ENCODE data around the gene AGBL5.
A peak's percentile ranks its signal among the peaks of the same experiment; 100 is the strongest.
"Not testable (repeated sequence)": the region's sequence is repeated elsewhere in the genome, so short reads cannot be mapped to it uniquely, and the experiment has no call there.

Gene AGBL5

DNA sequence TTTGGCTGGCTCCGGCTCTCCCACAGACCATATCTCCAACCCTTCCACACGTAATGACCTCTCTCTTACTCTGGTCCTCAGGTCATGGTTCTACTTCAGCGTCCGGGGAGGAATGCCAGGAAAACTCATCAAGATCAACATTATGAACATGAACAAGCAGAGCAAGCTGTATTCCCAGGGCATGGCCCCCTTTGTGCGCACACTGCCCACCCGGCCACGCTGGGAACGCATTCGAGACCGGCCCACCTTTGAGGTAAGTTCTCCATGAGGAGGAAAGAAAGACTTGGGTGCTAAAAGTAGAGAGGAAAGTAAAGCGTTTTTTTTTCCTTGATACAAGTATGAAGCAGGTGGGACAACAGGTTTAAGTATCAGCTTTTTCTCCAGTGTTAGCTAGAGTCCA is 1.9 kb downstream of the AGBL5 start:
- DNase-seq = no peak

DNA sequence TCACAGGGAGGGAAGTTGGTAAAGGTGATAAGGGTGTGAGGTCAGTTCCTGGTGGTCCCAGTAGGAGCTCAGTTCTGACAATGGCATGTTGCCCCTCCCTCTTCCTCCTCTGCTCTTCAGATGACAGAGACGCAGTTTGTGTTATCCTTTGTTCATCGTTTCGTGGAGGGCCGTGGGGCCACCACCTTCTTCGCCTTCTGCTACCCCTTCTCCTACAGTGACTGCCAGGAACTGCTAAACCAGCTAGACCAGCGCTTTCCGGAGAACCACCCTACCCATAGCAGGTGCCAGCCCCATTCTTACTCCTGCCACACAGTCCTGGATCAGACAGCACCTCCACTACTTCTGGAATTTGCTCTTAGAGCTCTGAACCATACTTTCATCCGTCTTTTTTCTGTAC is 2.3 kb downstream of the AGBL5 start:
- no peak for DNase-seq

DNA sequence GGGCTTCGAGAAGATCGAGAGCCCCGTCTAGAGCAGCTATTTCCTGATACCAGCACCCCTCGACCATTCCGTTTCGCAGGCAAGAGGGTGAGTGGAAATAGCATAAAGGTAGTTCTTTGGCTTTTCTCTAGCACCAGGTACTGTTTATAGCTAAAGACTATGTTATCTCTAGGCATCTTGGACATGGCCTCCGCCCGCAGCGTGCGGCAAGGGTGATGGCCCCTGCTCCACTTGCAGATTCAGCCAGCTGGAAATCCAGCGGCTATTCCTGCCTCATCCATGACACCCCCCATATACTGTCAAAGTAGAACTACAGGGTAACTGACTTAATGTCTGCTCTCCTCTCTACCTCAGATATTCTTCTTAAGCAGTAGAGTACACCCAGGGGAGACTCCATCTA is 3.3 kb downstream of the AGBL5 start:
- DNase-seq = no peak

DNA sequence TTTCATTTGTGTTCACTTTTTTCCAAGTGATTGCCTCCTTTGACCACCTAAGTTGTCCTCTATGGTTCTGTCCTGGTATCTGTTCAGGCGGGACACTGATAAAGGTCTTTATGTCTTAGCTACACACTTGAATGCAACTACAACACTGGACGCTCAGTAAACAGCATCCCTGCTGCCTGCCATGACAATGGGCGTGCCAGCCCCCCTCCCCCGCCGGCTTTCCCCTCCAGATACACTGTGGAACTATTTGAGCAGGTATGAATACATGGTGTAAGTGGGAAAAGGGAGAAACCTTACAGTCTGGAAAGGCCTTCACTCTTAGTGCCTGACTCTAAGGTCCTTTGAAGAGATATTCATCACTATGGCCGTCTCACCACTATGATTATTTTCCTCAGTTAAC is 5.7 kb downstream of the AGBL5 start:
- DNase-seq = no peak

DNA sequence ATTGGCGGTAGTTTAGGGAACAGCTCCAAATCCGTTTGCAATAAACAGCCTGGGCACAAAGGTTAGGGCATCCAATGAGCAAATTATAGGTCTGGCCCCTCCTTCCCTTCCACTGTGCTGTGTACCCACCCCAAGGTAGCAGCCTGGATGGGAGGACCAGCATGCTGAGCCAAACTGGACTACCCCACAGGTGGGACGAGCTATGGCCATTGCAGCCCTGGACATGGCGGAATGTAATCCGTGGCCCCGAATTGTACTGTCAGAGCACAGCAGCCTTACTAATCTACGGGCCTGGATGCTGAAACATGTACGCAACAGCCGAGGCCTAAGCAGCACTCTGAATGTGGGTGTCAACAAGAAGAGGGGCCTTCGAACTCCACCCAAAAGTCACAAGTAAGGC is 6.7 kb downstream of the AGBL5 start:
- no peak for DNase-seq

DNA sequence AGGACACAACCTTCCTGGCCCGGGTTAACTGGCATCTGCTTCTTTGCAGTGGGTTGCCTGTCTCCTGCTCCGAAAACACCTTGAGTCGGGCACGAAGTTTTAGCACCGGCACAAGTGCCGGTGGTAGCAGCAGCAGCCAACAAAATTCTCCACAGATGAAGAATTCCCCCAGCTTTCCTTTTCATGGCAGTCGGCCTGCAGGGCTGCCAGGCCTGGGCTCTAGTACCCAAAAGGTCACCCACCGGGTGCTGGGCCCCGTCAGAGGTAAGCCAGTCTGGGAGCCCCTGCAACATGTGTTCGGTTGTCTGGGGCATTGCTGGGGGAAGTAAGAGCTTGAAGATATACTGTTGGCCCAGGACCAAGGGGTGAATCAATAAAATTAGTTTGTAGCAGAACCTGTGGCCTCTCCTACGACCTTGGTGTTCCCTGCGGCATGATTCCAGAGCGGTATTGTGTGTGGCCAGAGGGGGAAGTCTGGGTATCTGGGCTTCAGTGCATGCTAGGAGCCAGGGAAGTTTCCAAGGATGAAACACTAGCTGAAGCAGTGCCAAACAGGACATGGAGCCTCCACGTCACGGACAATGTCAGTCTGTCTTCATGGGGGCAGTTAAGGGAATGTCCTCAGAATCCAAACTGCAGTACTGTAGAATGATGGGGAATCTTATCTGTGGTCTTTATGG is 7.8 kb downstream of the AGBL5 start:
- DNase-seq = no peak

DNA sequence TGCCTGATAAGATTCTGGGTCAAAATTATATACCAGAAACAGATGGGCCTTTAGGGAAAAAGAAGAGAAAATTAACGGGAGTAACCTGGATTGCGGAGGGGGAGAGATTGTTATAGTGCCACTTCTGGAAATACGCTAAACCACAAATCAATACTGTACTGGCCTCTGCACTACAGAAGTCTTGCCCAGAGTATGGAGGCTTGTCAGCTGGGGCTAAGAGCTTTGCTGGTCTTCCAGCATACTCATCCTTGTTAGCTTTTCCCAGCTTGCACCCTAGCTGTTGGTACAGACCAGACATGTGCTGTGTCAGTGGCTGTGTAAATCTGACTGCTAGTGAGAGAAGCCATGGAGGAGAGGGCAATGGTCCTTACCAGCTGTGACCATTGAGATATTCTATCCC is 8.9 kb downstream of the AGBL5 start:
- DNase-seq = no peak

DNA sequence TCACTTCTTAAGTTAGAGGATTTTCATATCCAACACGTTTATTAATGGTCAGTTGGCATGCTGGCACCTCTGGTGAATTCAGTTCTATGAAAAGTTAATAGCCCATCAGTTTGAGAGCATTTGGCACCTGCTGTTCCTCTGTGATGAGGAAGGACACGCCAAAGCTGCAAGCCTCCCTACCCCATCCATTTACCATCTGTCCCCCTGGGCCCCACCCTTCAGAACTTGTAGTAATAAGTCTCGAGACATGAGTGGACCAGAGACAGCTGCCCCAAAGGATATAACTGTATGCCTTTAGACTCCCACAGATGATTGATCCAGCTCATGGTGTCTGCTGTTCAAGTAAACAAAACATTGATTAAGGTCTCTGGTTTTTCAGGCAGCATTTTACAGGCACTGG is 13.7 kb downstream of the AGBL5 start:
- no peak for DNase-seq

DNA sequence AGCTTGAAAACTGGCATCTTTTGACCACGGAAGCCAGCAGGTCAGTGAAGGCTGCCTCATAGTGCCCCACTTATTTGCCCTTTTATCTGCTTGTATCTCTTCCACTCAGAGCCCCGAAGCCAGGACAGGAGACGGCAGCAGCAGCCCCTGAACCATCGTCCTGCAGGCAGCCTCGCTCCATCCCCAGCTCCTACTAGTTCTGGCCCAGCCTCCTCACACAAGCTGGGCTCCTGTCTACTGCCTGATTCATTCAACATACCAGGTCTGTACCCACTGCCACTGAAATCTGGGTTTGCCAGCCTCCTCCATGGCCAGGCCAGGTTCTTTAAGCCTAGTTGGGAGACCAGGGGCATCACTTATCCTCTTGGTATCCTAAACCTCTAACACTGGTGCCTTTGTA is 15.9 kb downstream of the AGBL5 start:
- DNase-seq = no peak

DNA sequence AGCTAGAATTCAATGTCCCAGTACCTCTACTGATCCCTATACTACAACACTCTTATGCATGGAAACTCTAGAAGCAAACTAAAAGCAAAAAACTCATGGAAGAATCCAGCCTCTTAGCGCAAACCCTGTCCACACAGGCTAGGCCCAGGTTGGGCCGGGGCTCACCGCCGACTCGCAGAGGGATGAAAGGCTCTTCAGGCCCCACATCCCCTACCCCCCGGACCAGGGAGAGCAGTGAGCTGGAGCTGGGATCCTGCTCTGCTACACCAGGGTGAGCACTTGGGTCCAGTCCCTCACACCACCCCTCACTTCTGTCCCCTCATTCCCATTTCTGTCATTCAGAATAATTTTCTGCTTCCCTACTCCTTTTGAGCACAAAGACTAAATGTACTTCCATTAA is 18.0 kb downstream of the AGBL5 start:
- no peak for DNase-seq

DNA sequence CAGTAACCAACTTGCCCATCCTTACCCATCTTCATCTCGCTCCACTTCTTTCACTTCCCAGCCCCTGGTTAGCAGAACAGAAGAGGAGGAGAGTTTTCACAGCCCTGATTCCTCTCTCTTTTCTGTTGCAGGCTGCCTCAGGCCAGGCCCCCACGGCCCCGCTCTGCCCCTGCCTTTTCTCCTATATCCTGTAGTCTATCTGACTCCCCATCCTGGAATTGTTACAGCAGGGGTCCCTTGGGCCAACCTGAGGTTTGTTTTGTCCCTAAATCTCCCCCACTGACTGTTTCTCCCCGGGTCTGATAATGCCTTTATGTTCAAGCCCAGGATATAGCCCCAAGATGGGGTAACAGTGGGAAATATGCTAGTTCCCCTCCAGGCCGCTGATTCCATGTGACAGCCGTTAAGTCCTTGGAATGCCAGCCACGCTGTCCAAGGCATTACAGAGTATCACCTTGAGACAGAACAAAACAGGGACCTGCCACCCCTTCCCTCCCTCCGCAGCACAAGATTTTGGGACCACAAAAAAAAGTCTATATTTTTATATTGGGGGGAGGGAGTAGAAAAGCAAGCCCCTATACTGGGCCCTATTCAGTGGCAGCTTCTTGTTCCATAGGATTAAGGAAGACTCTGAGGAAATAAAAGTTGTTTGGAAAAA is 18.6 kb downstream of the AGBL5 start:
- DNase-seq = no peak

DNA sequence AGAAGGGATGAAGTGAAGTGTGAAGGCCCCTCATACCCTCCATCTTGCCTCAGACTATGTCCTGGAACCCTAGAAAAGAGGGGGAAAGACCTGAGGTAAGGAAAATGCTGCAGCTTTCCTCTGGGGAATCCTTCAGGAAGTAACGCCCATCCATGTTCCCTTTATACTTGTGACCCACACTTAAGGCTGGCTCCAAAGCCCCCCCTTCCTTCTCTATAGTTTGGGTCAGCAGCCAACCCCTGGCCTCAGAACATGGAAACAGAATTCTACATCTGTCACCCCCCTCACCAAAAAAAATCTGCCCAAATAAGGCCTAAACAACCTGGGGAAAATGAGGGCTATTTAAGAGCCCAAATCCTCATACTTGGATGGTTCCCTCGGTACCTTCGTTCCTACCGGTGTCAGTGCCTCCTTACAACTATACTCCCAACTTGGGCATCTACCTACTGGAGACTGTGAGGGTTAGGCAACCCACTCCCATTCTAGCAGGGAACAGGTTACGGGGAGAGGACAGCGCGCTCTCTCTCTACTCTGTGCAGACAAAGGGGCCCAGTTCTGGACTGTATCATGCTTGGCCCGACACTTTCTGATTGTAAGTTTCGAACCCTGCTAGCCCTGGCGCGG is 19.3 kb downstream of the AGBL5 start:
- DNase-seq = no peak

DNA sequence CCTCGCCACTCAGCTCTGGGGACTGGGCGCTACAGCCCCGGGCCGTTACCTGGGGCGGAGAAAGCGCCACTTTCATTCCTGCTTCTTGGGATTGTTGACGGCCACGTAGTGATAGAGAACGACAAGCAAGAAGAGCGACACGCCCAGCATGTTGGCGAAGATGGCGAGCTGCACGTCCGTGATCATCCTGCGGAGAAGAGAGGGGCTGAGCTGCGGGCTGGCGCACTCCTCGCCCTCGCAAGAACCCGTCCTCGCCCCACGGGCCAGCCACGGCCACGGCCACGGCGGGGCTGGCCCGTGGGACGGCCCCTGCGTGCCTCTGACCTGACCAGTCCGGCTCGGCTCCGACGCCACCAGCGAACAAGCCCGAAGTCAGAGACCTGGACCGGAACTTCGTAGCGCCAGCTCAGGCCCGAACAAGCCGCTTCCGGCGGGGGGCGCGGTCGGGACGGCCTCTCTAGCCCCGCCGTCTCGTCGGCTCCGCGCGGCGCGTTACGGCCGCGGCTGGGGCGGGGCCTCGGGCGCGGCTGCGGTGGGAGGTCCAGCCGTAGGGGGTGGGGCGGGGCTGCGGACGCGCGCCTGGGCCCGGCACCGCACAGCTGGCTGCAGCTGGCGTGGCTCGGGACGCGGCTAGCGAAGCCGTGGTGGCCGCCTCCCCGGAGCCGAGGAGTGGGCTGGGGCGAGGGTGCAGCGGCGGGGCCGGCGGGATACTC is 20.0 kb downstream of the AGBL5 start, which contains the start of gene OST4:
OST4 (minus strand) TSS at position 378 of the 713 bp plus-strand sequence.
- DNase-seq = peak; percentile 50 to 88 (median 74)

DNA sequence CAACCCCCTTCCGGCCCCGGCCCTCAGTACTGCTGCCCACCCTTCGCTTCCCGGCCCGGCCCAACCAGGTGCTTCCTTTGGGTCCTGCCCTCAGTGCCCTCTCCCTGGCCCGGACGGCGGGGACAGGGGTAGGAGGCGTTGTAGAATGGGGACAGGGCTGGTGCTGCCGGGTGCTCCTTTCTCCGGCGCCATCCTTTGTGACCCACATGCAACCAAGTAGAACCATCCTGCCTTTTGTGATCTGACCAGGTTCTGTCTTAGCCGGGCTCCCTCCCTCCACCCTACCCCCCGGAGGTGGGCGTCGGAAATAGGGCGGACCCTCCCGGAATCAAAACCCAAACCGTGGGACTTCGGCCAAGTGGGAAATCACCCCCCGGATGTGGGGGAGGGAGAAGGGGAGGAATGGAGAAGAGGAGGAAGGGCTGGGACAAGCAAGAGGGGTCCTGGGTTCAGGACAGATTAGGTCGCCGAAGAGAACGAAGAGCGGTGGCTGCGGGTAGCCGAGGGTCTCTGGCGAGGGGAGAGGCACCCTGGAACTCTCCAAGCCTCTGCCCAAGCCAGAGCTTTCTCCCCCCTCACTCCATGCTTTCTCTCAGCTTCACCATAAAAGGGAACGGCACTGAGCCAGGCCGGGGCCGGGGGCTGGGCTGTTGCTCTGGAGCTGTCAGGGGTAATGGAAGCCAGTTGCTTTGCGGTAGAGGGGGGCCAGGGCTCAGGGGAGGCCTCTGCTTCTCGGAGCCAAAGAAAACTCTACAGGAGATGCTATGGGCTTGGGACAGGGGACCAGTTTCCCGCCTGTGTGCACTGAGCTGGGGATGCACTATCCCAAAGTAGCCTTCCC is 20.7 kb downstream of the AGBL5 start:
- peak in 1 of 4 experiments; percentile 31 for DNase-seq

DNA sequence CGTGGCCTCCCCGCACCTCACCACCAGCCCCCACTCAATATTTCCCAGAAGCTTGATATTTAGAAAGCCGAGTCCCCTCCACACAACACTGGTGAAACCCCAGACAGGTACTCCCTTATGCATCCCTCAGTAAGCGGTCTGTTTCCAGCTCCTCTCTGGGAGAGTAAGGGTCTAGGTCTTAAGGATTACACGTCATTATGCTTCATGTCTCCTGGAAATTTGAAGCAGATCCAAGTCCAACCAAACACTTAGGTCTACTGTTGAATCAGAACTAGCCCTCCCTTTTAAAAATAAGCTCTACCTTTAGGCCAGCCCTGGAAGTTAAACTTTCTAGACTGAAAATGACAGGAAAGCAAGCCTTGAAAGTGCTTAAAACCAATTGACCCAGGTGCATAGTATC is 21.5 kb downstream of the AGBL5 start:
- no peak for DNase-seq

DNA sequence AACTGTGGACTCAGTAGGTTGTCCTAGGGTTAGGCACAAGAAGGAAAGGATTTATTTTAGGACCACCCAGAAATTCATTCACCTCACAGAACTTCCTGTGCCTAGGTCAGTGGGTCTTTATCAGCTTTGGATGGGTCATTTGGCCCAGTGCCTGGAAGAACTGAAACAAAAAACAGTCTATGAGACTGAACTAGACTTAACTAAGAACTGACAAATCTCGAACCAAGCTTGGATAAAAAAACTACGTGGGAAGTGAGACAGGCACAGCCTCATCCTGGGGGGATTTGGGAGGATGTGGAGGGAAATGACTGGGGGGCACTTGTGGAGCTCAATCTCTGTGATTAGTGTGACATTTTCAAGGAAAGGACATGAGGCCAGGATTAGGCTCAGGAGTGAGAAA is 22.3 kb downstream of the AGBL5 start:
- DNase-seq = no peak

DNA sequence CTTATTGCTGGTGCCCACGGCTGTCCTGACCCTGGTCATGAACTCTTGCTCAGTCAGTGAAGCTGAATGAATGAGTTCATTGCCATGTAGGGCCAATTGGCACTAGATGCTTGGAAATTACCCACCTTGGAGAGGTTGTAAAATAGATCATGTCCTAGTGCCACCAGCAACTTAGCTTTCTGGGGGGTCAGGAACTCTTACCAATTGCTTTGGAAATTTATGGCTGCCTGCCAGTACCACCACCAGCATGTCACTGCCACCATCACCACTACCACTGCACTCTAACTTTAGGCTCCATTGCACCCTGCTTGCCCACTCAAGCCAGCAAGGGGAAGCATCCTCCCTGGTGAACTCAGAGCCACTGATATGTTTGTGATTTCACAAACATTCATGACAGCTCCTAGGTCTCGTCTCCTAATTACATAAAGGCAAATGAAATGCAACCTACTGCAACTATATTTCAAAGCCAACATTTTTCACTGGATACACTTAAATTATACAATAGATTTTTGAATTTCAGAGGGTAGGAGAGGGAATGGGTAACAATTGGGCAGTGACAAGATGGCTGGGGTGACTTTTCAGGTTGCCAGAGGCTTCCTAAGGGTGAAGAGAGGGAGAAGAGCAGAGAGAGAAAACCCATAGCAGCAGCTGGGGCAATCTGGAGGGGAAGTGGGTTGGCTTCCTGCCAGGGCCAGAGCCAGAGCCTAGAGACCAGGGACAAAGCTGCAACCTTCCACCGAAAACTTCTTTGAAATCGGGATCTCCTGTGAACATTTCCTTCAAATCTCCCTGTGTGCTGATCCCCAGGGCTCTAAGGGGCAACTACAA is 23.5 kb downstream of the AGBL5 start:
- DNase-seq = peak in 2 of 4 experiments; percentile 19 to 56

DNA sequence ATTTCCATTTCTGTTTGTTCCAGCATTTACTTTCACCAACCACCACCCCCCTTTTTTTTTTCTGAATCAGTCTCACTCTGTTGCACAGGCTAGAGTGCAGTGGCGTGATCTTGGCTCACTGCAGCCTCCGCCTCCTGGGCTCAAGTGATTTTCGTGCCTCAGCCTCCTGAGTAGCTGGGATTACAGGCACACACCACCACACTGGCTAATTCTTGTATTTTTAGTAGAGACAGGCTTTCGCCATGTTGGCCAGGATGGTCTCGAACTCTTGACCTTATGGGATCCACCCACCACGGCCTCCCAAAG is 24.1 kb downstream of the AGBL5 start:
- not testable (repeated sequence) for DNase-seq

DNA sequence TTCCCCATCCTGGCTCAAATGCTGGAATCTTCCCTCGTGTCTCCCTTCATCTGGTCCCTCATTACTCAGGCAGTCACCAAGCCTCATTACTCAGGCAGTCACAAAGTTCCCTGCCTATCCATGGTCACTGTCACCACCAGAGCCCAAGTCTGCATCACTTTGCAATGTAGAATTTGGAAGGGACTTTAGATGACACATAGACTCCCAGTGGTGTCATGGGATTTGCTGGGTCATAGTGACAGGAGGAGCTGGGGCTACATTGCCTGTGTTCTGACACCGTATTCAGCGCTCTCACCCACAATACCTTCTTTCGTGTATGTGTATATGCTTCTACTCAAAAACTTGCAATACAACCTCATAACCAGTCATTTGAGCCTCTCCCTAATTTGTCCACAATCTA is 24.9 kb downstream of the AGBL5 start:
- DNase-seq = no peak

DNA sequence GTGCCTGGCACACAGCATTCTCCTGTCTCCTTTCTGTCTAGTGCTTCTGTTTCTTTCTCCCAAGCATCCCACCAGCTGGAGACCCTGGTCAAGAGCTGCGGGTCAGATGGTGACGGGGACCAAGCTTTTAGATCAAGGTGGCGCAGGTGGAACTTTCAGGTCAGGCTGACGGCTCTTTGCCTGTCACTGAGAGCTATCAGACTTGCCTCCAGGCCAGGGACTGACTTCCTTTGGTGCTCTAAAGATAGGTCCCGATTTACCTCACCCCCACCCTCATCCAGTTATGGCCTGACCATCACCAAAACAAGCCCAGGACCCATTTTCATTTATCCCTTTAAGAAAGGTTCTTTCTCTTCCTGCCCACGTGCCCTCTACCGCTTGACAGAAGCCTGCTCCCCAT is 25.8 kb downstream of the AGBL5 start:
- no peak for DNase-seq

DNA sequence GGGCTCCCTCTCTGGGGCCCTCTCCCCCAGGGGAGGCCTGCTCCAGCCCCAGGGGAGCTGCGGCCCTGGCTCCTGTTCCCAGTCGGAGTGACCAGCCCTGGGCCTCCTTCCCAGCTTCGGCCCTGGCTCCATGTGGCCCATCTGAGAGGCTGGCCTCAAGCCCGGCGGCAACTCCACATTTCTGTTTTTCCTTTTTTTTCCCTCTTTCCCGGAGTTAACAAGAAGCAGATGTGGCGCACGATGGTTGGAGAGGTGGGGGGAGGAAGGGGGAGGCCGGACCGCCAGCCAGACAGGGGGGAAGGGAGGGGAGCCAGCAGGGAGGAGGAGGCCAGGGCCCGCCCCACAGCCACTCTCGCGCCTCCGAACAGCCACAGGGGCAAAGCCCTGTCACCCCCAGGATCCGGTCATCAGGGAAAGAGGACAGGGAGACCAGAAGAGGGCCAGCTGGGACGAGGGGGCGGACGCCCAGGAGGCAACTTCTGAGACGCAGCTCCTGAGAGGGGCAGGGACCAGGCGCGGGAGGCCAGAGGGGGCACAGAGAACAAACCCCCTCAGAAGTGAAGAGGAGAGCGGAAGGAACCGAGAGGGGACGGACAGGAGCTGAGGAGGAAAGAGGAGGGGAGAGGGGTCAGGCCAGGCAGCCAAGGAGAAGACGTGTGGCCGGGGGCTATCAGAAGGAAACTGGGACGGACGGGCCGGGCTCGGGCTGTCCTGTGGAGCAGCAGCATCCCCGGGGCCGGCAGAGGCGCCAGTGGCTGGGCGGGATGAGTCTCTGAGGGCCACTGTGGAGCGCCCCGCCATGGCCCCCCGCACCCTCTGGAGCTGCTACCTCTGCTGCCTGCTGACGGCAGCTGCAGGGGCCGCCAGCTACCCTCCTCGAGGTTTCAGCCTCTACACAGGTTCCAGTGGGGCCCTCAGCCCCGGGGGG is 27.1 kb downstream of the AGBL5 start, which contains the start of gene EMILIN1:
EMILIN1 (plus strand) TSS at position 349 of the 928 bp plus-strand sequence; CDS start at position 800, 451 bp downstream.
- no peak for DNase-seq

Data from activated naive CD4-positive, alpha-beta T cell (primary cell).